Neural cell (in vitro differentiated cells): ENCODE results near the gene C1orf35.

Source experiments
- CTCF ChIP-seq: fragments of 450-650 bp; IDR thresholded peaks from 2 replicates; pipeline ENCODE4 v1.5.1; 2014; ENCODE audit warnings: antibody characterized with exemption, mild to moderate bottlenecking, moderate library complexity; ENCODE audit not compliant: poor library complexity, severe bottlenecking
- EP300 ChIP-seq: fragments of 450-650 bp; conservative IDR thresholded peaks from 2 replicates; pipeline ENCODE4 v1.6.1; 2014; ENCODE audit warnings: antibody characterized with exemption, mild to moderate bottlenecking, moderate library complexity; ENCODE audit not compliant: poor library complexity, severe bottlenecking
- EZH2 ChIP-seq: fragments of 200-600, 300-800 bp; shearing (Covaris generic), sonication (generic); IDR thresholded peaks from 2 replicates; pipeline ENCODE4 v1.6.1; 2014; ENCODE audit warnings: antibody characterized with exemption, low read length, borderline replicate concordance, mild to moderate bottlenecking; ENCODE audit not compliant: insufficient read depth, poor library complexity, severe bottlenecking
- POLR2AphosphoS5 ChIP-seq: IDR thresholded peaks from 2 replicates; pipeline ENCODE4 v1.6.1; 2012
- RAD21 ChIP-seq: fragments of 450-650 bp; conservative IDR thresholded peaks from 2 replicates; pipeline ENCODE4 v1.6.1; 2014; ENCODE audit warnings: antibody characterized with exemption, mild to moderate bottlenecking, moderate library complexity
- REST ChIP-seq: IDR thresholded peaks from 2 replicates; pipeline ENCODE4 v1.6.1; 2012; ENCODE audit warnings: borderline replicate concordance
- SMC3 ChIP-seq: fragments of 450-650 bp; conservative IDR thresholded peaks from 2 replicates; pipeline ENCODE4 v1.6.1; 2014; ENCODE audit warnings: antibody characterized with exemption, mild to moderate bottlenecking, moderate library complexity; ENCODE audit not compliant: poor library complexity

GRCh38 chr1:228074954-228075730, 28.0 kb downstream of the C1orf35 start:
- TF ChIP-seq CTCF (no peak), POLR2AphosphoS5 (no peak), RAD21 (no peak), EZH2 (no peak), EP300 (no peak), SMC3 (no peak), REST (no peak)
